CD14-positive monocyte (primary cell): ENCODE data around the gene RFX4. TPM values are rescaled to one million over a fixed set of nuclear protein-coding genes. Genes with fewer than 3 reads are reported as not detected.

Experiments used
- DNase-seq, 3 donors: peaks; one replicate each; pipeline ENCODE4 v3.0.0-alpha.2; 2011 to 2022
- H2AFZ ChIP-seq: 2 replicates; pipeline ENCODE4 v1.6.0; 2012; ENCODE audit warnings: mild to moderate bottlenecking, low read depth, low read length, inconsistent platforms; ENCODE audit not compliant: insufficient read depth, poor library complexity, severe bottlenecking
- H3K27ac ChIP-seq, 2 donors: 1 replicate in 1 of 2; 2 replicates in 1 of 2; pipeline ENCODE4 v1.5.1; 2012 to 2013; ENCODE audit warnings: low read length in 2 of 2, control low read depth in 1 of 2, inconsistent platforms in 1 of 2, low read depth in 1 of 2, mild to moderate bottlenecking in 1 of 2
- H3K27me3 ChIP-seq, 2 donors: one replicate each; pipeline versions ENCODE4 v1.6.0 to v1.6.1; 2011 to 2013; ENCODE audit warnings: low read length in 2 of 2; ENCODE audit not compliant: control insufficient read depth in 2 of 2, insufficient read depth in 2 of 2
- H3K36me3 ChIP-seq, 2 donors: replicated peaks in 1 of 2; 1 replicate in 1 of 2; 2 replicates in 1 of 2; pipeline versions ENCODE4 v1.5.1 to v1.6.1; 2012 to 2013; ENCODE audit warnings: low read length in 2 of 2, control low read depth in 1 of 2, inconsistent platforms in 1 of 2, mild to moderate bottlenecking in 1 of 2; ENCODE audit not compliant: insufficient read depth in 2 of 2, control insufficient read depth in 1 of 2
- H3K4me1 ChIP-seq, 2 donors: 1 replicate in 1 of 2; 2 replicates in 1 of 2; pipeline versions ENCODE4 v1.5.1 to v1.6.1; 2012 to 2013; ENCODE audit warnings: low read length in 2 of 2, control low read depth in 1 of 2, inconsistent platforms in 1 of 2, mild to moderate bottlenecking in 1 of 2, moderate library complexity in 1 of 2; ENCODE audit not compliant: insufficient read depth in 2 of 2, control insufficient read depth in 1 of 2
- H3K4me2 ChIP-seq: replicated peaks from 2 replicates; pipeline ENCODE3; 2012; ENCODE audit warnings: low read length, moderate library complexity, mild to moderate bottlenecking; ENCODE audit not compliant: poor library complexity, severe bottlenecking; ENCODE audit errors: extremely low read depth
- H3K4me3 ChIP-seq, 3 experiments: fragments of 200-600 bp in 1 of 3; sonication (generic) in 1 of 3; replicated peaks in 1 of 3; 1 replicate in 2 of 3; 2 replicates in 1 of 3; pipeline ENCODE4 v1.5.1; 2011 to 2013; ENCODE audit warnings: low read length in 3 of 3, mild to moderate bottlenecking in 3 of 3, control low read depth in 2 of 3, low read depth in 2 of 3, inconsistent platforms in 1 of 3, moderate library complexity in 1 of 3
- H3K79me2 ChIP-seq: 2 replicates; pipeline ENCODE4 v1.6.0; 2012; ENCODE audit warnings: mild to moderate bottlenecking, control low read depth, inconsistent platforms, low read length, moderate library complexity; ENCODE audit not compliant: insufficient read depth
- H3K9ac ChIP-seq: 2 replicates; pipeline ENCODE4 v1.6.0; 2017; ENCODE audit warnings: low read length, mild to moderate bottlenecking; ENCODE audit not compliant: insufficient read depth, poor library complexity, severe bottlenecking
- H3K9me3 ChIP-seq, 2 donors: replicated peaks in 1 of 2; 1 replicate in 1 of 2; 2 replicates in 1 of 2; pipeline versions ENCODE4 v1.5.1 to v1.6.1; 2012 to 2013; ENCODE audit warnings: low read length in 2 of 2, control low read depth in 1 of 2; ENCODE audit not compliant: control insufficient read depth in 1 of 2, insufficient read depth in 1 of 2
- H4K20me1 ChIP-seq: 2 replicates; pipeline ENCODE4 v1.6.0; 2012; ENCODE audit warnings: mild to moderate bottlenecking, low read length, control low read depth, moderate library complexity; ENCODE audit not compliant: insufficient read depth
- H3K27ac Mint-ChIP-seq, 7 donors: one replicate each; pipeline ENCODE4 v1.8.0; 2020; ENCODE audit warnings: mild to moderate bottlenecking in 7 of 7, mixed read lengths in 7 of 7, moderate library complexity in 6 of 7, inconsistent platforms in 2 of 7
- H3K27me3 Mint-ChIP-seq, 3 donors: one replicate each; pipeline ENCODE4 v1.8.0; 2021 to 2022; ENCODE audit warnings: low read depth in 3 of 3, mild to moderate bottlenecking in 3 of 3, mixed read lengths in 3 of 3, moderate library complexity in 3 of 3, inconsistent platforms in 1 of 3
- H3K36me3 Mint-ChIP-seq, 2 donors: one replicate each; pipeline ENCODE4 v1.8.0; 2020; ENCODE audit warnings: mixed read lengths in 2 of 2, inconsistent platforms in 1 of 2, mild to moderate bottlenecking in 1 of 2
- H3K4me1 Mint-ChIP-seq: one replicate; pipeline ENCODE4 v1.8.0; 2020; ENCODE audit warnings: mild to moderate bottlenecking, mixed read lengths
- H3K4me3 Mint-ChIP-seq, 2 donors: one replicate each; pipeline ENCODE4 v1.8.0; 2020; ENCODE audit warnings: mild to moderate bottlenecking in 2 of 2, mixed read lengths in 2 of 2, moderate library complexity in 1 of 2
- H3K9me3 Mint-ChIP-seq, 7 donors: one replicate each; pipeline ENCODE4 v1.8.0; 2020 to 2022; ENCODE audit warnings: mixed read lengths in 7 of 7, mild to moderate bottlenecking in 6 of 7, moderate library complexity in 6 of 7, inconsistent platforms in 2 of 7
- CTCF ChIP-seq: fragments of 200-600 bp; IDR thresholded peaks from one replicate; pipeline ENCODE4 v1.8.0; 2022; ENCODE audit warnings: antibody characterized with exemption, mild to moderate bottlenecking
- WGBS: methylation state at CpG from one replicate; pipeline ENCODE4 v1.1.5; 2013; ENCODE audit warnings: missing lambda C conversion rate; ENCODE audit not compliant: insufficient coverage; 5-methylcytosine and 5-hydroxymethylcytosine counted together
- intact Hi-C, 2 donors: fragments of 100-400 bp; cut with micrococcal nuclease; formaldehyde crosslinking; loops; one replicate each; pipeline versions ENCODE4 v1.15.0 to v1.15.1; 2023
- polyA plus RNA-seq, 3 donors: library from polyadenylated mRNA; depleted of rRNA in 1 of 3; unstranded in 2 of 3; stranded (reverse) in 1 of 3; fragments of 300-500 nt in 2 of 3; fragments of >200 nt in 1 of 3; fragmentation: Illumina TruSeq in 2 of 3; gene quantifications; 1 replicate in 2 of 3; 2 replicates in 1 of 3; pipeline ENCODE4 v1.2.3, GENCODE V29; 2012 to 2021

The RFX4 gene
- polyA plus RNA-seq, 3 donors: not detected

DNA sequence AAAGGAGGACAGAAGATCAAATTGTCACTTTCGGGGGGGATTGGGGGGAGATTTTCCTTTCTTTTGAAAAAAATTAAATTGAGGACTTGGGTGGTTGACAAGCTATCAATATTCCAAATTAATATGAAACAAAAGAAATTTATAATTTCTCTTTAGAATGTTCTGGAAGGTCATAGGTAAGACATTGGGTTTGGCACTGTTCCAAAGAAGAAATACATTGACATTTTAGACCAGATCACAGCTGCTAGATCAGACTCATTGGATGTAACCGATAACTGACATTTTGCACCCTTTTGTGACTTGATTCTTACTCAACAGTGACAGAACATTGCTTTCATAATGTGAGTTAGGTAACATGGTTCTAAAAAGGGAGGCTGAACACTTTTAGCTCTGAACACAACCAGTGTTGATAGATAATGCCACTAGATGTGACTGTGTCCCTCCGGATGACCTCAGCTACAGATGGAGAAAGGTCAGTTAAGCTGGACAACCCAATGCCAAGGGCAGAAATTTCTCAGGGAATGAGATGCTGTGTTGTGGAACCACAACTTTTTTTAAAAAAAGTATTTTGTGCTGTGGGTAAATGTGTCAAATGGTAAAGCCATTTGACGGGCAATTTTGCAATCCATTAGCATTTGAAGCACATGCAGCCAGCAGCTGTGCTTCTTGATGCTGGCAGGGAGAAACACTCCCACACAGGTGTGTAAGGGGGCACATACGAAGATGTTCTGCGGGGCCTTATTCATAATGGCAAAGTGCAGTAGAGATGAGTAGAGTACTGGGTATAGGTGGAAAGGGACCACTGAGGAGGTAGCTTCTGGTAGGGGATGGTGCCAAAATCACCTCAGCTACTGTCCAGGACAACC is 62.9 kb downstream of the RFX4 start:
- no peaks in the 10 kb centered on the region for H4K20me1 ChIP-seq
- H2AFZ ChIP-seq: no peak overlapping the region
- no peaks in the 10 kb centered on the region for H3K36me3 ChIP-seq
- no peak for TF ChIP-seq CTCF
- DNase-seq: no peak
- no peaks in the 10 kb centered on the region for H3K9me3 ChIP-seq
- H3K9me3 Mint-ChIP-seq: peaks cover 0 to 2% (median 0%) of the 10 kb centered on the region in 7 donors
- H3K4me1 Mint-ChIP-seq: no peaks in the 10 kb centered on the region
- H3K4me3 Mint-ChIP-seq: no peak overlapping the region
- H3K27me3 ChIP-seq: no peaks in the 10 kb centered on the region
- WGBS: 100% methylated on average over 4 of the region's 6 CpGs
- H3K4me1 ChIP-seq: no peaks in the 10 kb centered on the region
- H3K4me2 ChIP-seq: no peak overlapping the region
- no peak overlapping the region for H3K4me3 ChIP-seq
- no peaks in the 10 kb centered on the region for H3K36me3 Mint-ChIP-seq
- H3K79me2 ChIP-seq: no peaks in the 10 kb centered on the region
- intact Hi-C loops: no loop called here
- no peak overlapping the region for H3K9ac ChIP-seq
- H3K27ac Mint-ChIP-seq: peak overlapping the region in 1 of 7 donors; percentile 27
- no peak overlapping the region for H3K27ac ChIP-seq
- peaks cover 3 to 12% (median 6%) of the 10 kb centered on the region in 3 donors for H3K27me3 Mint-ChIP-seq

DNA sequence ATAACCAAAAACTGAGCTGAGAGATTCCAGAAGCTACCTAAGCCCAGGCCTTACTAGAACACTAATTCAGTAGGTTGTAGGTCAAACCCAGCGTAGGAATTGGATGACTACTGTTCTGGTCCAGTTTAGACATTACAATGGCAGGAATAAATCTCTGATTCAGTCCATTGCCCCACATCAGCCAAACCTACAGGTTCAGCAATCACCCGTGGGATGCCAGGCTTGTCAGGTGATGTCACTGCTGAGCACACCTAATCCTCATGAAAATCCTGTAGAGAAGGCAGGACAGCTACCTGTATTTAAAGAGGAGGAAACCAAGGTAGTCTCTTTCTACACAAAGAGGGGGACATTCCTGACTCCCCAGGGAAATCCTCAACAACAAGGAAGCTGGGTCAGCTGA is 63.7 kb downstream of the RFX4 start:
- Mint-ChIP-seq H3K9me3 (peaks cover 0 to 2% (median 0%) of the 10 kb centered on the region in 7 donors), H3K27me3 (peaks cover 3 to 14% (median 6%) of the 10 kb centered on the region in 3 donors), H3K4me3 (no peak overlapping the region), H3K27ac (peak overlapping the region in 1 of 7 donors; percentile 36), H3K36me3 (no peaks in the 10 kb centered on the region), H3K4me1 (no peaks in the 10 kb centered on the region)
- Histone ChIP-seq H3K9ac (no peak overlapping the region), H3K27me3 (no peaks in the 10 kb centered on the region), H3K27ac (no peak overlapping the region), H3K9me3 (no peaks in the 10 kb centered on the region), H2AFZ (no peak overlapping the region), H4K20me1 (no peaks in the 10 kb centered on the region), H3K36me3 (no peaks in the 10 kb centered on the region), H3K4me2 (no peak overlapping the region), H3K4me3 (no peak overlapping the region), H3K79me2 (no peaks in the 10 kb centered on the region), H3K4me1 (no peaks in the 10 kb centered on the region)
- WGBS: no CpG with 5 or more reads among the region's 2 CpGs
- intact Hi-C loops: no loop called here
- no peak for TF ChIP-seq CTCF
- DNase-seq: no peak
